ENCODE measurements around the gene PDE3B. TPM values are rescaled to one million over a fixed set of nuclear protein-coding genes. Genes with fewer than 3 reads are reported as not detected.

PDE3B gene
- polyA plus RNA-seq, 1 donor (not counting 4 experiments of a cell fraction or from before 2014, with no cell fraction given), result 0.01 TPM

GRCh38 chr11:14813516-14813915 lies 169.9 kb downstream of the PDE3B start:
- no peak overlapping the region for H2AFZ ChIP-seq (ENCODE audit: control insufficient read depth, low read length)
- dilution Hi-C loops (cut with MboI; ENCODE audit: extremely low pct_ligation_motif_present, low sequenced_read_pairs), result no loop called here
- no peaks in the 10 kb centered on the region for H3K36me3 ChIP-seq (ENCODE audit: control insufficient read depth in 2 of 2, extremely low read depth in 1 of 2, insufficient read depth in 2 of 2, low read length in 2 of 2)
- H3K79me2 ChIP-seq (ENCODE audit: control insufficient read depth, insufficient read depth, low read length), result no peaks in the 10 kb centered on the region
- H3K9me1 ChIP-seq (ENCODE audit: control insufficient read depth, extremely low read depth, insufficient read depth, low read length), result no peaks in the 10 kb centered on the region
- no peaks in the 10 kb centered on the region for H4K20me1 ChIP-seq (ENCODE audit: control insufficient read depth, extremely low read depth, insufficient read depth, low read length)
- no peak for TF ChIP-seq EZH2 (IDR thresholded peaks at IDR 0.05; ENCODE audit: low read length)
- no peak for TF ChIP-seq CTCF (optimal IDR thresholded peaks at IDR 0.05 in 1 of 3, IDR thresholded peaks at IDR 0.05 in 1 of 3, conservative IDR thresholded peaks at IDR 0.05 in 1 of 3; ENCODE audit: extremely low read depth in 1 of 3, insufficient read depth in 2 of 3, low read length in 3 of 3)
- no peak overlapping the region for H3K4me2 ChIP-seq (ENCODE audit: control insufficient read depth, extremely low read depth, insufficient read depth, low read depth, low read length)
- DNase-seq (ENCODE audit: low read depth, low spot score), result no peak
- H3K4me1 ChIP-seq (ENCODE audit: control insufficient read depth, extremely low read depth, insufficient read depth, low read length), result no peaks in the 10 kb centered on the region
- FAIRE-seq, result no peak
- H3K9ac ChIP-seq (ENCODE audit: control insufficient read depth, extremely low read depth, insufficient read depth, low read length), result no peak overlapping the region
- no peak overlapping the region for H3K27ac ChIP-seq (ENCODE audit: control insufficient read depth, insufficient read depth, low read length)
- H3K27me3 ChIP-seq (ENCODE audit: control insufficient read depth, extremely low read depth, insufficient read depth, low read length), result no peaks in the 10 kb centered on the region
- H3K4me3 ChIP-seq (ENCODE audit: control insufficient read depth in 2 of 3, extremely low read depth in 1 of 3, insufficient read depth in 2 of 3, low read depth in 1 of 3, low read length in 3 of 3), result no peak overlapping the region
- no peaks in the 10 kb centered on the region for H3K9me3 ChIP-seq (ENCODE audit: control insufficient read depth, low read depth, low read length)

DNA sequence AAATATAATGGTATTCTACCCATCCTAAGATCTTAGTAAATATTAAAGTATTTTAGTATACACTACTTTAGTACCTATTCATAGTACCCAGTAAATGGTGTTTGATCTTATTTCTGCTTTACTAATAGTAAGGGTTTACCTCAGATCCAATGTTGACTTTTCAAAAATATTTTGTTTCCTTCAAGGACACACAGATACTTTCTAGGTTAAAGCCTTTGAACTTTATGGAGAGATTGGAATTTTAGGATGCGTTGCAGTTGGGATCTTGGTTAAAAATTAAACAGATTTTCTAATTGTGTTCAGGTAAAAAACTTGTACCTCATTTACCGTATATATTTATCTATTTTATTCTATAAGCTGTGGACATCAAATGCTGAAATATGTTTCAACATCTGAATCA lies 175.2 kb downstream of the PDE3B start:
- Histone ChIP-seq H3K4me1 (ENCODE audit: control insufficient read depth, extremely low read depth, insufficient read depth, low read length) (no peaks in the 10 kb centered on the region), H2AFZ (ENCODE audit: control insufficient read depth, low read length) (no peak overlapping the region), H3K79me2 (ENCODE audit: control insufficient read depth, insufficient read depth, low read length) (no peaks in the 10 kb centered on the region), H3K36me3 (ENCODE audit: control insufficient read depth in 2 of 2, extremely low read depth in 1 of 2, insufficient read depth in 2 of 2, low read length in 2 of 2) (no peaks in the 10 kb centered on the region), H3K9me1 (ENCODE audit: control insufficient read depth, extremely low read depth, insufficient read depth, low read length) (no peaks in the 10 kb centered on the region), H3K9ac (ENCODE audit: control insufficient read depth, extremely low read depth, insufficient read depth, low read length) (no peak overlapping the region), H3K4me3 (ENCODE audit: control insufficient read depth in 2 of 3, extremely low read depth in 1 of 3, insufficient read depth in 2 of 3, low read depth in 1 of 3, low read length in 3 of 3) (no peak overlapping the region), H3K27me3 (ENCODE audit: control insufficient read depth, extremely low read depth, insufficient read depth, low read length) (no peaks in the 10 kb centered on the region), H3K4me2 (ENCODE audit: control insufficient read depth, extremely low read depth, insufficient read depth, low read depth, low read length) (no peak overlapping the region), H3K27ac (ENCODE audit: control insufficient read depth, insufficient read depth, low read length) (no peak overlapping the region), H3K9me3 (ENCODE audit: control insufficient read depth, low read depth, low read length) (no peaks in the 10 kb centered on the region), H4K20me1 (ENCODE audit: control insufficient read depth, extremely low read depth, insufficient read depth, low read length) (no peaks in the 10 kb centered on the region)
- TF ChIP-seq CTCF (optimal IDR thresholded peaks at IDR 0.05 in 1 of 3, IDR thresholded peaks at IDR 0.05 in 1 of 3, conservative IDR thresholded peaks at IDR 0.05 in 1 of 3; ENCODE audit: extremely low read depth in 1 of 3, insufficient read depth in 2 of 3, low read length in 3 of 3) (no peak), EZH2 (IDR thresholded peaks at IDR 0.05; ENCODE audit: low read length) (no peak)
- DNase-seq (ENCODE audit: low read depth, low spot score) (no peak), FAIRE-seq (no peak)
- dilution Hi-C loops (cut with MboI; ENCODE audit: extremely low pct_ligation_motif_present, low sequenced_read_pairs), result no loop called here

Data from keratinocyte (primary cell).